ENCODE results near the gene ELL.
"Not testable (repeated sequence)": the region's sequence is repeated elsewhere in the genome, so short reads cannot be mapped to it uniquely, and the experiment has no call there.

ELL gene

GRCh38 chr19:18419699-18420460 is 102.0 kb downstream of the ELL start:
- DNase-seq, result peak in 3 of 5 experiments; percentile 38 to 69 (median 38)

GRCh38 chr19:18419195-18419698 is 102.6 kb downstream of the ELL start, which contains the start of gene SSBP4:
SSBP4 (plus strand) TSS chr19:18419398; CDS start chr19:18419649, 251 bp downstream.
- DNase-seq, result peak; percentile 43 to 83 (median 68)

- DNase-seq, result peak in 1 of 5 experiments; percentile 70
These were observed 103.2 kb downstream of the ELL start for GRCh38 chr19:18418483-18419194.

- DNase-seq, result no peak
These were observed 103.8 kb downstream of the ELL start for GRCh38 chr19:18418029-18418482.

GRCh38 chr19:18417250-18418028 is 104.4 kb downstream of the ELL start:
- no peak for DNase-seq

- peak in 4 of 5 experiments; percentile 21 to 70 (median 48) for DNase-seq
These were observed 105.1 kb downstream of the ELL start for GRCh38 chr19:18416778-18417249.

- DNase-seq, result no peak
These were observed 106.5 kb downstream of the ELL start for GRCh38 chr19:18415178-18415867.

- no peak for DNase-seq
These were observed 107.2 kb downstream of the ELL start for GRCh38 chr19:18414504-18415177.

- no peak for DNase-seq
These were observed 109.1 kb downstream of the ELL start for GRCh38 chr19:18412610-18413239.

GRCh38 chr19:18408053-18408476 is 113.8 kb downstream of the ELL start:
- DNase-seq, result no peak

- DNase-seq, result no peak
These were observed 115.1 kb downstream of the ELL start for GRCh38 chr19:18406749-18407148.

- not testable (repeated sequence) for DNase-seq
These were observed 116.1 kb downstream of the ELL start for GRCh38 chr19:18405754-18406153.

- not testable (repeated sequence) for DNase-seq
These were observed 119.2 kb downstream of the ELL start for GRCh38 chr19:18402455-18403248.

GRCh38 chr19:18401580-18402112 is 120.2 kb downstream of the ELL start:
- no peak for DNase-seq

- no peak for DNase-seq
These were observed 122.9 kb downstream of the ELL start for GRCh38 chr19:18399008-18399407.

GRCh38 chr19:18397242-18398202 is 124.3 kb downstream of the ELL start, which contains the start of gene LRRC25:
LRRC25 (minus strand) TSS chr19:18397622; CDS start chr19:18396963, 659 bp downstream.
- no peak for DNase-seq

- no peak for DNase-seq
These were observed 125.2 kb downstream of the ELL start for GRCh38 chr19:18396471-18397241.
